GM21737 (cell line): Measurements from ENCODE around the gene VPS37C.
A peak's percentile ranks its signal among the peaks of the same experiment; 100 is the strongest.

Source experiments
- ATAC-seq: cut with Tn5 transposase; IDR thresholded peaks from one replicate; pipeline ENCODE4 v1.9.1; 2021; ENCODE audit warnings: mild to moderate bottlenecking, moderate library complexity; ENCODE audit not compliant: unreplicated experiment

VPS37C gene

GRCh38 chr11:61134801-61135257, 26.4 kb downstream of the VPS37C start:
- no peak for ATAC-seq

DNA sequence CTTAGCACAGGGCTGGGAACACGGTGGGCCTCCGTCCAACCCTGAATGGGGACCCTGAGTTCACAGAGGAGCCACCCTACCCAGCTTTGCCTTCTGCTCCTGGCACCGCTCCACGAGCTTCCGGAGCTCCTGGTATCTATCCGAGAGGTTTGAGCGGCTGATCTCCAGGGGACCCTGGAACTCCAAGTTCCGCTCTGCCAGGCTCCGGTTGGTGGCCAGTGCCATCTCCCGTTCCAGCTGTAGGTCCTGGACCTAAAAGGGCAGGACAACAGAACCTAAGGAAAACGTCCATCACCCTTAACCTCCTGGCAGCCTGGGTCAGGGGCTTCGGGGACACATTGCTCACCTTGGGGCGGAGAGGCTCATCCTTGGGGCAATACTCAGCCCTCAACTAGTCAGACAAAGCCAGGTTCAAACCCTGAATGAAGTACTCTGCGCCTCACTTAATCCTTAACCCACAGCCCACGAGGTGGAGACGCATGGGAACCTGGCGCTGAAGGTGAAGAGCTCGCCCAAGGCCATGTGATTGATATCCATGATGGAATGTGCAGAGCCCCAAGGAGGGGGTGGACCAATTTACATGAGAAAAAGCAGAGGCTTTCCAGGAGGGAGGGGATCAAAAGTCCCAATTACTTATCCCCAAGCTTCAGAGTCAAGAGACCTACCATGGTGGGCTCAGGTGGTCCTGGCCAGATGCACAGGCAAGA, 27.1 kb downstream of the VPS37C start:
- no peak for ATAC-seq

- ATAC-seq, result no peak
These were observed 28.1 kb downstream of the VPS37C start for GRCh38 chr11:61133145-61133544.

- no peak for ATAC-seq
These were observed 28.6 kb downstream of the VPS37C start for GRCh38 chr11:61132646-61133045.

GRCh38 chr11:61131998-61132555, 29.1 kb downstream of the VPS37C start:
- no peak for ATAC-seq

GRCh38 chr11:61131586-61131985, 29.6 kb downstream of the VPS37C start:
- no peak for ATAC-seq

DNA sequence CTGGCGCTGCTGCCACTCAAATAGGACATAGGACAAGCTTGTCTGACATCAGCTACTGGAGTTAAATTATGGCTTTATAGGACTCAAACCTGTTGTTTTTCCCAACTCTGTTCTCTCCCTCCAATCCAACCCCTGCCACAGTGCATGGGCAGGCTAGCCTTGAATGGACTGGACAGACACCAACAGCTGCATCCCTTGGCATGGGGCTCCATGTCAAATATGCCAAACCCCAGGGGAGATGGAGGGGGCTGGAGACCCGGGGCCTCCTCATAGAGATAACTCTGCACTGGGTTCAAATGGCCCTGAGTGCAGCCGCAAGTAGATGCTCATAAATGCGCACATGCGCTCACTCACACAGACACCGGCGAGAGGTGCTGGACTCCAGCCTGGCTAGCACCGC, 30.0 kb downstream of the VPS37C start:
- no peak for ATAC-seq

DNA sequence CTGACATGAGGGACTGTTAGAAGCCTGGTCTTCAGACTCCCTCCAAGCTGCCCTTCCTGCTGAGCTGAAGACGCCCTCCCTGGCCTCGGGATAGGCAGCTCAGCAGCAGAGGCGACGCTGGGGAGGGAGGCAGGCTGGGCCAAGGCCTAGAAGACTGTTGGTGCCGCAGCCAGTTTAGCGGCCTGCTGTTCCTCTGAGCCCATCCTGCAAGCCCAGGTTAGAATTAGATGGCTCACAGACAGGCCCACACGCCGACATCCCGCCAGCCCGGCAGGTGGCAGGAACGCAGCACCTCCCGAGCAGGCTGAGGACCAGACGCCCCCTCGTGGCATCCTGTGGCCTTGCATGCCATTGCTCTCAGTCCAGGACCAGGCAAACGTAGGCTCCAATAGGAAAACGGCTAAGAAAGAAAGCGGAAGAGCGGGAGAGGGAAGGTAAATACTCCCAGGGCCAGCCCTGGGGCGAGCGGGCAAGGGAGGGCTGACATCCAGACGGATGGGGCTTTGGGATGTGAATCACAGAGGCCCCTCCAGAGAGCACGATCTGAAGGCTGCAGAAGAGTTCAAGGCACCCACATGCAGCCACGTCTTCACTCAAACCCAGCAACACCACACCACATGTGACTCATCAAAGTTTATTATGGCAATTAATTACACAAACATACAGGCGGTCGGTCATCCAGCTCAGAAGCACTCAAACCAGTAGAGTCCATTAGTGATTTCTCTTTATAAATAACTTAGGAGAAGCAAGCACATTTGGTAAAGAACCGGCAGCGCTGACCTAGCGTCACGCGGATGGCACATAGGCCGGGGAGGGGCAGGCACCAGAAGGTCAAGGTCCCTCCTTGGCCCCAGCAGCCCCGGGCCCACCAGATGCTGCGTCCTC, 31.3 kb downstream of the VPS37C start:
- ATAC-seq, result peak; percentile 81

- no peak for ATAC-seq
These were observed 32.1 kb downstream of the VPS37C start for GRCh38 chr11:61128947-61129638.

- ATAC-seq, result no peak
These were observed 33.2 kb downstream of the VPS37C start for GRCh38 chr11:61127991-61128390.

- no peak for ATAC-seq
These were observed 35.0 kb downstream of the VPS37C start for GRCh38 chr11:61126256-61126655.

DNA sequence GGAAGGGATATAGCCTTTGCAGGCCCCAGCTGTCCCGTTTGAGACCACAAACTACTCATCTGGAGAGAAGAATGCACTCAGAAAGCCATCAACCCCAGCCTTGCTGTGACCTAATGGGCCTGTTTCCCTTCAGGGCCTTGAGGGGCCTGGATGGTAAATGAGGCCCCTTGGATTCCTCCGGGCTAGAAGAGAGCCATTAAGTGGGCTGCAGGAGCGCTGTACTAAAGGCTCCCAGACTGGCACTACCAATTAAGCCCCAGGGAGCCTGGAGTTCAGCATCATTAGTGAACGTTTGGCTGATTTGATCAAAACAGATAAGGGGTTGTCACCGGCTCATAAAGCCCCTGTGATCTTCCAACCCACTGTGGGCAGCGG, 35.9 kb downstream of the VPS37C start:
- ATAC-seq, result no peak

- ATAC-seq, result no peak
These were observed 36.5 kb downstream of the VPS37C start for GRCh38 chr11:61124574-61125309.

GRCh38 chr11:61123775-61124571, 37.3 kb downstream of the VPS37C start:
- ATAC-seq, result no peak

DNA sequence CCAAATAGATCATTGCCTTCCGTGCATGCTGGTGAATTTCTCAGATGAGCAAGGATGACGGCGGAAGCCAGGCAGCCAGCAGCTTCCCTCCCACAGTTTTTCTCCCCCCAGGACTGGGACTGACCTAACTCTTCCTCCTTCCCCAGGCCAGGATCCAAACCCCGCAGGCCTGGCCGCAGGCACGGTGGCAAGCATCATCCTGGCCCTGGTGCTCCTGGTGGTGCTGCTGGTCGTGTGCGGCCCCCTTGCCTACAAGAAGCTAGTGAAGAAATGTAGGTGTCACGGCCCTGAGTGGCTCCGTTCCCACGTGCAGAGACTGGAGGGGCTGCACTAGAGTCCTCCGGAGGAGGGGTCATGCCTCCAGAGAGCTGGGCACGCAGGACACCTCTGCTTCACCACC, 38.5 kb downstream of the VPS37C start:
- ATAC-seq, result no peak

DNA sequence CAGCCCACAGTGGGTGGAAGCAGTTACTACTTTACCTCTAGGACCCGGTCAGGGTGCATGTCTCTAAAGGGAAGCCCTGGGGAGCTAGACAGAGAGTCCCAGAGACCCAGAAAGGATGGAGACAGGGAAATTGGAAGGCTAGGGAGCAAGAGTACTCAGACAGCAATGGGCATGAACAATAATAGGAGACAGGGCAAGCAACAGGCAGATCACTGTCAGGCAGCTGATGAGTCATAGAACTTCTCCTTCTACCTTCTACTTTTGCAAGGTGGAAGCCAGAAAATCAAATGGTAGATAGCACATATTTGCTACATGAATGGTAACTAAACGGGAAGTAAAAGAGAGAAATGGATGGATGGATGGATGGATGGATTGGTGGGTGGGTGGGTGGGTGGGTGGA, 39.3 kb downstream of the VPS37C start:
- no peak for ATAC-seq

DNA sequence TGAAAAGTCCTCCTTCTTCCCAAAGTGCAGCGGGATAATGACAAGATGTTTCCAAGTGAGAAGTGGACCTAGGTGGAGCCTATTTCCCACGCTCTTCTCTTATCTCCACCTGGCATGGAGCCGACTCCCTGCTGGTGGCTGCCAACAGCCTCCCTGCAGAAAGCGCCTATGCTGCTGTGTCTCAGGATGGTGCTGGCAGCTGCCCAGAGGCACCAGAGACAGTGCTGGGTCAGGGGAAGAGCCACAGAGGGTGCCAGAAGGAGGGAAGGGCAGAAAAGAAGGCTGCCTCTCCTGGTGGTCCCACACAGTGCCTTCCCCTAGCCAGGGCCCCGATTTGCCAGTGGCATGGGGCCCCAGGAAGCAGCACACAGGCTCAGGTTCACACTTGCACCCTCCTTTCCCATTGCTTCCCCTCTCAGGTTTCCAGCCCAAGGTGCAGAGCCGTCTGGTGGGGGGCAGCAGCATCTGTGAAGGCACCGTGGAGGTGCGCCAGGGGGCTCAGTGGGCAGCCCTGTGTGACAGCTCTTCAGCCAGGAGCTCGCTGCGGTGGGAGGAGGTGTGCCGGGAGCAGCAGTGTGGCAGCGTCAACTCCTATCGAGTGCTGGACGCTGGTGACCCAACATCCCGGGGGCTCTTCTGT, 39.9 kb downstream of the VPS37C start:
- ATAC-seq, result no peak

DNA sequence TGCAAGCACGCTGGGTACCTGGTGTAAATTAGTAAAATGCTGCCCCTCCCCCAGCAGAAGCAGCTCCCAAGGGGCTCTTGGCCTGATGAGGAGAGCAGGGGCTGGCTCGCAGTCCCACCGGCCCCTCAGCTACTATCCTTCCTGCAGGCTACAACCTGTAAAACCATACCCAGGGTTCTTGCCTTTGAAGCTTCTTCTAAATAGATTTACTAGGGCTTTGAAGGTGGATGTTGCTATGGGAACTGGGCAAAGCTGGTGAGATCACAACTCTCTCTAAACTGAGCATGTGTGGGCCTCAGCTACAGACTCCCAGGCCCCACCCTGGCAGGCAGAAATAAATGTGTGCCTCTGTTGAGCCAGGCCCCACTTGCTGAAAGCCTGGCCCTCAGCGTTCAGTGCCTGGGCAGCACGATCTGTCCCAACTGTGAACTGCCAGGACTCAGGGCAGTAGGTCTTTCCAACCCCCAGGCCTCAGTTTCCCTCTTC, 40.5 kb downstream of the VPS37C start:
- no peak for ATAC-seq

GRCh38 chr11:61120099-61120705, 41.0 kb downstream of the VPS37C start:
- ATAC-seq, result no peak
